ENCODE measurements around the gene PSMD3.

The PSMD3 gene

GRCh38 chr17:39950871-39951348, 29.7 kb upstream of the PSMD3 start:
- no peak for TF ChIP-seq ZNF274 (IDR thresholded peaks at IDR 0.05; ENCODE audit: low read depth, low read length)
- no peak overlapping the region for H3K4me3 ChIP-seq (ENCODE audit: low read length)

GRCh38 chr17:39951924-39952679, 28.5 kb upstream of the PSMD3 start:
- H3K4me3 ChIP-seq (ENCODE audit: low read length), result peak overlapping the region; percentile 5; the same call in 1 of the 2 replicates
- TF ChIP-seq ZNF274 (IDR thresholded peaks at IDR 0.05; ENCODE audit: low read depth, low read length), result no peak

DNA sequence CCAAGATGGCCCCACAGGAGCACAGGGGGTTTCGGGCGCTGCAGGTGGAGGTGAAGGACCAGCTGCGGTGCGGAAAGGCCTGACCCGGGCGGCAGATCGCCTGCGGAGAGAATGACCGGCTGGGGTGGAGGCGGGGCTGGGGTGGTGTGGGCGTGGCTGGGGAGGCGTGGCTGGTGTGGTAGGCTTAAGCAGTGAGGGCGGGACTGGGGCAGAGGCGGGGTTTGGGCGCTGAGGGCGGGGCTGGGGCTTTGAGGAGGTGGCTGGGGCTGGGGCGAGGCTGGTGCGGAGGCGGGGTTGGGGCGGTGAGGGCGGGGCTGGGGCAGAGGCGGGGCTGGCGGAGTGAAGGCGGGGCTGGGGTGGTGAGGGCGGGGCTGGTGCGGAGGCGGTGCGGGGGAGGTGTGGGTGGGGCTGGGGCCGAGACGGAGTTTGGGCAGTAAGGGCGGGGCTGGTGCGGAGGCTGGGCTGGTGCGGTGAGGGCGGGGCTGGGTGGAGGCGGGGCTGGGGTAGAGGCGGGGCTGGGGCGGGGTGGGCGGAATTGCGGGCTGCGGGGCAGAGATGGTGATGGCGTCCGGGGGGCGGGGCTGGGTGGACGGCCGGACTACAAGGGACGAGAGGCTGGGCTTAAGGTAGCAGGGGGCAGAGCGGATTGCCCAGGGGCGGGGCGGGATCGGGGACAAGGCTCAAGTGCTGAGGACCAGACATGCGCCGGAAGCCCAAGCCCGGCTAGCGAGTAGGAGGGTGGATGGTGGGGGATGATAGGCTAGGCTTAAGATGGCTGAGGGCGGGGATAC, 27.7 kb upstream of the PSMD3 start:
- no peak for TF ChIP-seq ZNF274 (IDR thresholded peaks at IDR 0.05; ENCODE audit: low read depth, low read length)
- H3K4me3 ChIP-seq (ENCODE audit: low read length), result peak overlapping the region; percentile 5; the same call in 1 of the 2 replicates

- no peak for TF ChIP-seq ZNF274 (IDR thresholded peaks at IDR 0.05; ENCODE audit: low read depth, low read length)
- peak overlapping the region; percentile 2; the same call in 1 of the 2 replicates for H3K4me3 ChIP-seq (ENCODE audit: low read length)
Observed at GRCh38 chr17:39953471-39953888, 27.1 kb upstream of the PSMD3 start.

DNA sequence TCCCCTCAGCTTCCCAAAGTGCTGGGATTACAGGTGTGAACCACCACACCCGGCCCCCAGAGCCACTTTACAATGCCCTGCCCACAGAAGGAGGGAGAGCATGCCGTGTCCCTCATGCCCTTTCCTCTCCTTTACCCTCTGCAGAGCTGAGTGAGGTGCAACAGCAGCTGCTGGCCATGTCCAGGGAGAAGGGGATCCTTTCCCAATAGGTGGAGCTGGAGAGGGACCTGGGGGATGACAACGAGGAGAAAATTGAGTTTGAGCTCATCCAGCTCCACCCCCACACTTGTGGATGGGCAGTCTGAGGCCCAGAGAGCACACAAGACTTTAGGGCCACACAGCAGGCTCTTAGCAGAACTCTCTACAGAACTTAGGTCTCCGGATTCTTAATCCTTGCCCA, 25.7 kb upstream of the PSMD3 start:
- H3K4me3 ChIP-seq (ENCODE audit: low read length), result no peak overlapping the region
- TF ChIP-seq ZNF274 (IDR thresholded peaks at IDR 0.05; ENCODE audit: low read depth, low read length), result no peak

DNA sequence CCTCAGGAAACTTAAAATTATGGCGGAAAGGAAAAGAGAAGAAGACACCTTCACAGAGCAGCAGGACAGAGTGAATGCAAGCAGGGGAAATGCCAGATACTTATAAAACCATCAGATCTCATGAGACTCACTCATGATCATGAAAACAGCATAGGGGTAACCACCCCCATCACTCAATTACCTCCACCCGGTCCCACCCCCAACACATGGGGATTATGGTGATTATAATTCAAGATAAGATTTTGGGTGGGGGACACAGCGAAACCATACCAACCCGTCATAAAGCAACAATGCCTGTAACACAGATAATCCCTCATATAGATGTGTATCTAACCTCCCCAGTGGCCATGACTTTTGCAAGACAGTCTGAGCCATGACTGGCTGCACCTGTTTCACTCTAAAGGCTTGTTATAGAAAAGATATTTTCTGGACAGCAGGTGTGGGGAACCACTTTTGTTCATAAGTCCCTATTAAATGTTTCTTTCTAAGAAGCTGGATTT, 24.8 kb upstream of the PSMD3 start:
- no peak for TF ChIP-seq ZNF274 (IDR thresholded peaks at IDR 0.05; ENCODE audit: low read depth, low read length)
- no peak overlapping the region for H3K4me3 ChIP-seq (ENCODE audit: low read length)

GRCh38 chr17:39960524-39961041, 20.0 kb upstream of the PSMD3 start:
- no peak overlapping the region for H3K4me3 ChIP-seq (ENCODE audit: low read length)
- TF ChIP-seq ZNF274 (IDR thresholded peaks at IDR 0.05; ENCODE audit: low read depth, low read length), result no peak

- no peak for TF ChIP-seq ZNF274 (IDR thresholded peaks at IDR 0.05; ENCODE audit: low read depth, low read length)
- H3K4me3 ChIP-seq (ENCODE audit: low read length), result no peak within 1 kb of the TSS
Observed at GRCh38 chr17:39962642-39963220, 17.9 kb upstream of the PSMD3 start, which contains the start of gene GSDMA. Gene GSDMA (plus strand): TSS chr17:39963004. CDS start chr17:39965688, 2,684 bp downstream.

- no peak overlapping the region for H3K4me3 ChIP-seq (ENCODE audit: low read length)
- TF ChIP-seq ZNF274 (IDR thresholded peaks at IDR 0.05; ENCODE audit: low read depth, low read length), result no peak
Observed at GRCh38 chr17:39963829-39964228, 16.8 kb upstream of the PSMD3 start.

- TF ChIP-seq ZNF274 (IDR thresholded peaks at IDR 0.05; ENCODE audit: low read depth, low read length), result no peak
- H3K4me3 ChIP-seq (ENCODE audit: low read length), result no peak overlapping the region
Observed at GRCh38 chr17:39965017-39965699, 15.4 kb upstream of the PSMD3 start.

DNA sequence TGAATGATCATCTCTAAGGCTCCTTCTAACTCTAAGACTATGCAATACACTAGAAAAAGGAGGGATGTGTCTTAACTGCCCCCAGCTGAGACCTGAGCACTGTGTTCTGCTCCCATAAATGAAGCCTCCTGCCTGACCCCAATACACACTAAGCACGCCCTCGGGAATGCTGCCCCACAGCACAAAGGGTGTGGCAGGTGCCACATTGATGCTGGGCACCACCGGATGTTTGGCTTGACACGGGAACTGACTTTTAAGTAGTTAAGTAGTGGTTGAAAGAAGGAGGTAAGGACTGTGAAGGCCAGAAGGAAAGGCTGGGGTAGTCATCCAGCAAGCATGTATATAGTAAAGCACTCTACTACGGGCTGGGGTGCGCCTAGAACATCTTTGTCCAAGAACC, 13.8 kb upstream of the PSMD3 start:
- no peak overlapping the region for H3K4me3 ChIP-seq (ENCODE audit: low read length)
- no peak for TF ChIP-seq ZNF274 (IDR thresholded peaks at IDR 0.05; ENCODE audit: low read depth, low read length)

- TF ChIP-seq ZNF274 (IDR thresholded peaks at IDR 0.05; ENCODE audit: low read depth, low read length), result no peak
- H3K4me3 ChIP-seq (ENCODE audit: low read length), result no peak overlapping the region
Observed at GRCh38 chr17:39968761-39969160, 11.8 kb upstream of the PSMD3 start.

DNA sequence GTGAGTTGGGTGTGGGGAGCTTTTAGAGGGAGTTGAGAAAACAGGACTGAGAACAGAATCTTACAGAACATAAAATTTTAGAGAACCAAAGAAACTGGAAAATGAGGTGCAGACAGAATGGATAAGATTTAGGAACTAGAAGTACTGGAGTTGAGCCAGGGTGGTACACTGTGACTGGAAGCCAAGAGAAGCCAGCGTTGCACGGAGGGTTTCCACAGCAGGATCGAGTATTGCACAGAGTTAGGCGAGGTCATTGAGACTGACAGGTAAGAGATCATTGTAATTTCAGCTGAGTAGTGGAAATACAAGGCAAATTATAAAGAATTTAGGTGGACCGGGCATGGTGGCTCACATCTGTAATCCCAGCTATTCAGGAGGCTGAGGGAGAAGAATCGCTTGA, 11.2 kb upstream of the PSMD3 start:
- no peak overlapping the region for H3K4me3 ChIP-seq (ENCODE audit: low read length)
- no peak for TF ChIP-seq ZNF274 (IDR thresholded peaks at IDR 0.05; ENCODE audit: low read depth, low read length)

Data from GM08714 (cell line).